ENCODE data around the gene ABHD16B.
"Not testable (repeated sequence)": the region's sequence is repeated elsewhere in the genome, so short reads cannot be mapped to it uniquely, and the experiment has no call there.

The ABHD16B gene

GRCh38 chr20:63855363-63856097 is 5.8 kb upstream of the ABHD16B start:
- DNase-seq (ENCODE audit: low read depth): no peak

- no peak for DNase-seq (ENCODE audit: low read depth)
These were observed 5.2 kb upstream of the ABHD16B start for GRCh38 chr20:63856098-63856511.

- DNase-seq (ENCODE audit: low read depth): no peak
These were observed 3.4 kb upstream of the ABHD16B start for GRCh38 chr20:63857764-63858392.

- no peak for DNase-seq (ENCODE audit: low read depth)
These were observed 2.7 kb upstream of the ABHD16B start for GRCh38 chr20:63858393-63859165.

GRCh38 chr20:63859166-63859699 is 2.1 kb upstream of the ABHD16B start:
- no peak for DNase-seq (ENCODE audit: low read depth)

- no peak for DNase-seq (ENCODE audit: low read depth)
These were observed 810 bp upstream of the ABHD16B start for GRCh38 chr20:63860325-63861051.

GRCh38 chr20:63861981-63862901 is 943 bp downstream of the ABHD16B start:
- no peak for DNase-seq (ENCODE audit: low read depth)

GRCh38 chr20:63863021-63863797 is 1.9 kb downstream of the ABHD16B start:
- no peak for DNase-seq (ENCODE audit: low read depth)

GRCh38 chr20:63863798-63864544 is 2.7 kb downstream of the ABHD16B start:
- DNase-seq (ENCODE audit: low read depth): peak; percentile 26

- no peak for DNase-seq (ENCODE audit: low read depth)
These were observed 3.3 kb downstream of the ABHD16B start for GRCh38 chr20:63864545-63864977.

- peak; percentile 88 for DNase-seq (ENCODE audit: low read depth)
These were observed 3.8 kb downstream of the ABHD16B start, which contains the start of gene TPD52L2 for GRCh38 chr20:63864978-63865640. TSS of gene TPD52L2 (plus strand) at chr20:63865270. CDS start at chr20:63865366, 96 bp downstream.

GRCh38 chr20:63867042-63867441 is 5.7 kb downstream of the ABHD16B start:
- DNase-seq (ENCODE audit: low read depth): not testable (repeated sequence)

- DNase-seq (ENCODE audit: low read depth): no peak
These were observed 7.0 kb downstream of the ABHD16B start for GRCh38 chr20:63868264-63868663.

- peak; percentile 70 for DNase-seq (ENCODE audit: low read depth)
These were observed 12.2 kb downstream of the ABHD16B start for GRCh38 chr20:63873477-63873971.

GRCh38 chr20:63874241-63874640 is 12.9 kb downstream of the ABHD16B start:
- DNase-seq (ENCODE audit: low read depth): not testable (repeated sequence)

GRCh38 chr20:63876489-63877036 is 15.3 kb downstream of the ABHD16B start:
- DNase-seq (ENCODE audit: low read depth): no peak

GRCh38 chr20:63877755-63878470 is 16.6 kb downstream of the ABHD16B start:
- DNase-seq (ENCODE audit: low read depth): no peak

Data from non-pigmented ciliary epithelial cell (primary cell).